Liver (tissue), 9 donors: Measurements from ENCODE around the gene FADS2. TPM values are rescaled to one million over a fixed set of nuclear protein-coding genes. Genes with fewer than 3 reads are reported as not detected.

Experiments used
- DNase-seq: peaks from one replicate; pipeline ENCODE4 v3.0.0-alpha.2; 2017; ENCODE audit warnings: low spot score
- H3K27ac ChIP-seq, 2 donors: one replicate each; pipeline ENCODE4 v1.7.0; 2013; ENCODE audit warnings: inconsistent platforms in 2 of 2, low read length in 2 of 2, control low read depth in 1 of 2, low read depth in 1 of 2, mild to moderate bottlenecking in 1 of 2
- H3K27me3 ChIP-seq, 4 donors: one replicate each; pipeline versions ENCODE4 v1.6.1 to v1.7.0; 2013; ENCODE audit warnings: low read length in 3 of 4, inconsistent platforms in 1 of 4, mild to moderate bottlenecking in 1 of 4, moderate library complexity in 1 of 4; ENCODE audit not compliant: control insufficient read depth in 4 of 4, insufficient read depth in 4 of 4
- H3K36me3 ChIP-seq, 4 donors: one replicate each; pipeline versions ENCODE4 v1.6.1 to v1.7.0; 2013; ENCODE audit warnings: low read length in 3 of 4, mild to moderate bottlenecking in 3 of 4, low read depth in 1 of 4, moderate library complexity in 1 of 4; ENCODE audit not compliant: control insufficient read depth in 4 of 4, insufficient read depth in 3 of 4
- H3K4me1 ChIP-seq, 4 donors: one replicate each; pipeline versions ENCODE4 v1.6.1 to v1.7.0; 2013; ENCODE audit warnings: low read length in 3 of 4, mild to moderate bottlenecking in 3 of 4, moderate library complexity in 1 of 4; ENCODE audit not compliant: control insufficient read depth in 4 of 4, insufficient read depth in 4 of 4
- H3K4me3 ChIP-seq, 3 donors: one replicate each; pipeline versions ENCODE4 v1.6.1 to v1.7.0; 2013; ENCODE audit warnings: low read length in 3 of 3, control low read depth in 1 of 3, low read depth in 1 of 3, mild to moderate bottlenecking in 1 of 3
- H3K9ac ChIP-seq, 2 donors: one replicate each; pipeline ENCODE4 v1.7.0; 2013; ENCODE audit warnings: low read length in 2 of 2, mild to moderate bottlenecking in 2 of 2, moderate library complexity in 2 of 2, control low read depth in 1 of 2, low read depth in 1 of 2
- H3K9me3 ChIP-seq, 4 donors: one replicate each; pipeline versions ENCODE4 v1.6.1 to v1.7.0; 2013; ENCODE audit warnings: low read length in 3 of 4; ENCODE audit not compliant: control insufficient read depth in 4 of 4
- EGR1 ChIP-seq, 2 donors: IDR thresholded peaks; 2 replicates each; pipeline ENCODE4 v1.6.1; 2016 to 2018; ENCODE audit warnings: antibody characterized with exemption in 2 of 2, low read depth in 2 of 2
- FOXA2 ChIP-seq: IDR thresholded peaks from 2 replicates; pipeline ENCODE4 v1.6.1; 2016; ENCODE audit warnings: antibody characterized with exemption
- HNF4G ChIP-seq: IDR thresholded peaks from 2 replicates; pipeline ENCODE4 v1.6.1; 2016; ENCODE audit warnings: antibody characterized with exemption
- JUND ChIP-seq, 2 donors: IDR thresholded peaks; 2 replicates each; pipeline ENCODE4 v1.6.1; 2016; ENCODE audit warnings: antibody characterized with exemption in 2 of 2
- RXRA ChIP-seq, 2 donors: IDR thresholded peaks; 2 replicates each; pipeline ENCODE4 v1.6.1; 2017 to 2018; ENCODE audit warnings: antibody characterized with exemption in 2 of 2, mild to moderate bottlenecking in 1 of 2
- SP1 ChIP-seq: IDR thresholded peaks from 2 replicates; pipeline ENCODE4 v1.6.1; 2018; ENCODE audit warnings: antibody characterized with exemption, mild to moderate bottlenecking
- WGBS: extraction: QIAGEN DNeasy Blood & Tissue Kit; methylation state at CpG from one replicate; pipeline ENCODE4 v1.1.7; 2013; 5-methylcytosine and 5-hydroxymethylcytosine counted together
- polyA plus RNA-seq, 2 donors: library from polyadenylated mRNA; stranded (reverse) in 1 of 2; unstranded in 1 of 2; fragments of 200-250 nt in 1 of 2; fragments of >200 nt in 1 of 2; fragmentation: Nextera tagmentation in 1 of 2; extraction: Ambion mirVana in 1 of 2; gene quantifications; one replicate each; pipeline versions ENCODE4 v1.2.1 to v1.2.3, GENCODE V29; 2013 to 2015
- total RNA-seq, 2 donors: library from RNA; depleted of rRNA; stranded (reverse); fragments of >200 nt; gene quantifications; one replicate each; pipeline ENCODE4 v1.2.3, GENCODE V29; 2014
- TF ChIP-seq, protein P1 (sequence below): IDR thresholded peaks from 2 replicates; pipeline ENCODE4 v1.6.1; 2016; ENCODE audit warnings: antibody characterized with exemption
- TF ChIP-seq, protein P2 (sequence below): IDR thresholded peaks from 2 replicates; pipeline ENCODE4 v1.6.1; 2016; ENCODE audit warnings: antibody characterized with exemption
- TF ChIP-seq, protein P3 (sequence below): IDR thresholded peaks from 2 replicates; pipeline ENCODE4 v1.6.1; 2016; ENCODE audit warnings: antibody characterized with exemption
- TF ChIP-seq, protein P4 (sequence below): IDR thresholded peaks from 2 replicates; pipeline ENCODE4 v1.6.1; 2016; ENCODE audit warnings: antibody characterized with exemption, mild to moderate bottlenecking
- donor health status: healthy.
- donor health status: healthy.
- donor health status: healthy.
- donor health status: healthy.
- donor health status: healthy.

FADS2 gene
- total and polyA plus RNA-seq, 4 donors: 2.8 to 281 (median 84.9) TPM

DNA sequence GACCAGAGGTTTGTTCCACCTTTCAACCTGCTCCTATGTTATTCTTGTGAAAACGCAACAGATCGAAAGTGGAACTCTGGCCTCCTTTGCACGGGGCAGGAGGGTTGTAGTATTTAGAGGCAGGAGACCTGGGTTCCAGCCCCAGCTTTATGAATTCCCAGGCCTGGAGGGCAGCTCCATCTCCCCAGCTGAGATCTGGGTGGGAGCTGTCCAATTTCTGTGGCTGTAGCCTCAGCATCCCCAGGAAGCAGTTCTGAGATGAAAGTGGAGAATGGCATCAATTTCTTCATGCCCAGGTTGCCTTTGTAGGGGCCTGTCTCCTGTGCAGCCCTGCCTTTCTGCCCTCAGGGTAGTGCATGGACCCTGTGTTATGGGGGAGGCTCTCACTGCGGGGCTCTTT is 4.1 kb downstream of the FADS2 start:
- DNase-seq: no peak
- H3K4me3 ChIP-seq: no peak overlapping the region
- TF ChIP-seq JUND (IDR thresholded peaks at IDR 0.05): no peak
- TF ChIP-seq, protein P1, sequence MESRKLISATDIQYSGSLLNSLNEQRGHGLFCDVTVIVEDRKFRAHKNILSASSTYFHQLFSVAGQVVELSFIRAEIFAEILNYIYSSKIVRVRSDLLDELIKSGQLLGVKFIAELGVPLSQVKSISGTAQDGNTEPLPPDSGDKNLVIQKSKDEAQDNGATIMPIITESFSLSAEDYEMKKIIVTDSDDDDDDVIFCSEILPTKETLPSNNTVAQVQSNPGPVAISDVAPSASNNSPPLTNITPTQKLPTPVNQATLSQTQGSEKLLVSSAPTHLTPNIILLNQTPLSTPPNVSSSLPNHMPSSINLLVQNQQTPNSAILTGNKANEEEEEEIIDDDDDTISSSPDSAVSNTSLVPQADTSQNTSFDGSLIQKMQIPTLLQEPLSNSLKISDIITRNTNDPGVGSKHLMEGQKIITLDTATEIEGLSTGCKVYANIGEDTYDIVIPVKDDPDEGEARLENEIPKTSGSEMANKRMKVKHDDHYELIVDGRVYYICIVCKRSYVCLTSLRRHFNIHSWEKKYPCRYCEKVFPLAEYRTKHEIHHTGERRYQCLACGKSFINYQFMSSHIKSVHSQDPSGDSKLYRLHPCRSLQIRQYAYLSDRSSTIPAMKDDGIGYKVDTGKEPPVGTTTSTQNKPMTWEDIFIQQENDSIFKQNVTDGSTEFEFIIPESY: no peak
- no peak for TF ChIP-seq HNF4G
- TF ChIP-seq FOXA2: no peak
- TF ChIP-seq, protein P2, sequence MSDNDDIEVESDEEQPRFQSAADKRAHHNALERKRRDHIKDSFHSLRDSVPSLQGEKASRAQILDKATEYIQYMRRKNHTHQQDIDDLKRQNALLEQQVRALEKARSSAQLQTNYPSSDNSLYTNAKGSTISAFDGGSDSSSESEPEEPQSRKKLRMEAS: no peak
- no peak for TF ChIP-seq EGR1 (IDR thresholded peaks at IDR 0.05; ENCODE audit: low read depth in 2 of 2)
- TF ChIP-seq SP1: no peak
- TF ChIP-seq, protein P3, sequence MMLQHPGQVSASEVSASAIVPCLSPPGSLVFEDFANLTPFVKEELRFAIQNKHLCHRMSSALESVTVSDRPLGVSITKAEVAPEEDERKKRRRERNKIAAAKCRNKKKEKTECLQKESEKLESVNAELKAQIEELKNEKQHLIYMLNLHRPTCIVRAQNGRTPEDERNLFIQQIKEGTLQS: no peak
- no peak overlapping the region for H3K27ac ChIP-seq
- H3K4me1 ChIP-seq: peaks cover 10 to 54% (median 47%) of the 10 kb centered on the region in 4 donors
- H3K9ac ChIP-seq: no peak overlapping the region
- H3K9me3 ChIP-seq: no peaks in the 10 kb centered on the region
- 74% methylated on average over 4 of the region's 4 CpGs for WGBS
- H3K27me3 ChIP-seq: no peaks in the 10 kb centered on the region
- H3K36me3 ChIP-seq: peaks cover 0 to under 1% (median 0%) of the 10 kb centered on the region in 4 donors

DNA sequence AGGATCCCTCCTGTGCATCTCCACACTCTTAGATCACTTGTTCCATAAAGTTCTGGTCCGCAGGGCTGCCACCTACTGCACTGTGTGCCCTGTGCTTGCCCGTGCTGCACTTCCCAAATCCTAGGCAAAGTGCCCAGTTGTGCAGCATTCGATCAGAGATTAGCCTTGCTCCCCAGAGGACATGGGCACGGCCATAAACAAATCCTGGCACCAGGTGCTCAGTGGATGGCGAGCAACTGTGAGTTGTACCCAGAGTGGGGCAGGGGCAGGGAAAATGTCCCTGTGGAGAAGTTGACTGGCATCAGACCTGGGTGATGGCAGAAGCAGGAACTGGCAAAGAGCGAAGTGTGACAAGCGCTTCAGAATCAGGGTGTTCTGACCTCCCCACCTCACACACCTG is 4.7 kb downstream of the FADS2 start:
- WGBS: 46% methylated on average over 7 of the region's 7 CpGs

More for the DNA sequence above, 4.7 kb downstream of the FADS2 start:
- TF ChIP-seq, protein P1: no peak
- TF ChIP-seq SP1 (peak; percentile 9), RXRA (IDR thresholded peaks at IDR 0.05) (peak; percentile 28 to 46)
- TF ChIP-seq, protein P4, sequence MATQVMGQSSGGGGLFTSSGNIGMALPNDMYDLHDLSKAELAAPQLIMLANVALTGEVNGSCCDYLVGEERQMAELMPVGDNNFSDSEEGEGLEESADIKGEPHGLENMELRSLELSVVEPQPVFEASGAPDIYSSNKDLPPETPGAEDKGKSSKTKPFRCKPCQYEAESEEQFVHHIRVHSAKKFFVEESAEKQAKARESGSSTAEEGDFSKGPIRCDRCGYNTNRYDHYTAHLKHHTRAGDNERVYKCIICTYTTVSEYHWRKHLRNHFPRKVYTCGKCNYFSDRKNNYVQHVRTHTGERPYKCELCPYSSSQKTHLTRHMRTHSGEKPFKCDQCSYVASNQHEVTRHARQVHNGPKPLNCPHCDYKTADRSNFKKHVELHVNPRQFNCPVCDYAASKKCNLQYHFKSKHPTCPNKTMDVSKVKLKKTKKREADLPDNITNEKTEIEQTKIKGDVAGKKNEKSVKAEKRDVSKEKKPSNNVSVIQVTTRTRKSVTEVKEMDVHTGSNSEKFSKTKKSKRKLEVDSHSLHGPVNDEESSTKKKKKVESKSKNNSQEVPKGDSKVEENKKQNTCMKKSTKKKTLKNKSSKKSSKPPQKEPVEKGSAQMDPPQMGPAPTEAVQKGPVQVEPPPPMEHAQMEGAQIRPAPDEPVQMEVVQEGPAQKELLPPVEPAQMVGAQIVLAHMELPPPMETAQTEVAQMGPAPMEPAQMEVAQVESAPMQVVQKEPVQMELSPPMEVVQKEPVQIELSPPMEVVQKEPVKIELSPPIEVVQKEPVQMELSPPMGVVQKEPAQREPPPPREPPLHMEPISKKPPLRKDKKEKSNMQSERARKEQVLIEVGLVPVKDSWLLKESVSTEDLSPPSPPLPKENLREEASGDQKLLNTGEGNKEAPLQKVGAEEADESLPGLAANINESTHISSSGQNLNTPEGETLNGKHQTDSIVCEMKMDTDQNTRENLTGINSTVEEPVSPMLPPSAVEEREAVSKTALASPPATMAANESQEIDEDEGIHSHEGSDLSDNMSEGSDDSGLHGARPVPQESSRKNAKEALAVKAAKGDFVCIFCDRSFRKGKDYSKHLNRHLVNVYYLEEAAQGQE: no peak
- H3K27ac ChIP-seq: no peak overlapping the region
- peaks cover 10 to 49% (median 45%) of the 10 kb centered on the region in 4 donors for H3K4me1 ChIP-seq
- no peak overlapping the region for H3K9ac ChIP-seq
- H3K36me3 ChIP-seq: peaks cover 0 to 2% (median 0%) of the 10 kb centered on the region in 4 donors
- no peak overlapping the region for H3K4me3 ChIP-seq
- H3K27me3 ChIP-seq: no peaks in the 10 kb centered on the region
- no peak for DNase-seq
- no peaks in the 10 kb centered on the region for H3K9me3 ChIP-seq
